Endothelial cell (in vitro differentiated cells): Measurements from ENCODE around the gene NCR2. TPM values are rescaled to one million over a fixed set of nuclear protein-coding genes. Genes with fewer than 3 reads are reported as not detected.

ENCODE experiments used
- DNase-seq: peaks from one replicate; pipeline ENCODE4 v3.0.0; 2021; ENCODE audit warnings: low spot score
- H3K27ac Mint-ChIP-seq: one replicate; pipeline ENCODE4 v1.8.0; 2021; ENCODE audit warnings: mixed read lengths, inconsistent platforms; ENCODE audit not compliant: unreplicated experiment
- H3K27me3 Mint-ChIP-seq: one replicate; pipeline ENCODE4 v1.8.0; 2021; ENCODE audit warnings: mild to moderate bottlenecking, moderate library complexity, mixed read lengths, inconsistent platforms; ENCODE audit not compliant: unreplicated experiment
- H3K36me3 Mint-ChIP-seq: one replicate; pipeline ENCODE4 v1.8.0; 2021; ENCODE audit warnings: mild to moderate bottlenecking, low read depth, mixed read lengths, inconsistent platforms; ENCODE audit not compliant: unreplicated experiment
- H3K4me1 Mint-ChIP-seq: one replicate; pipeline ENCODE4 v1.8.0; 2021; ENCODE audit warnings: mild to moderate bottlenecking, mixed read lengths, inconsistent platforms; ENCODE audit not compliant: unreplicated experiment
- H3K4me3 Mint-ChIP-seq: one replicate; pipeline ENCODE4 v1.8.0; 2021; ENCODE audit warnings: mild to moderate bottlenecking, mixed read lengths, inconsistent platforms; ENCODE audit not compliant: unreplicated experiment
- H3K9me3 Mint-ChIP-seq: one replicate; pipeline ENCODE4 v1.8.0; 2021; ENCODE audit warnings: mixed read lengths, inconsistent platforms; ENCODE audit not compliant: unreplicated experiment
- total RNA-seq: library from RNA; stranded (reverse); fragmentation: NEBNext Ultra II Directional; extraction: Animal tissue kit (Norgen Biotek cat#: 25700); gene quantifications from one replicate; pipeline ENCODE4 v1.2.1, GENCODE V29; 2021; ENCODE audit not compliant: unreplicated experiment
- TF ChIP-seq, protein P1 (sequence below): fragments of 200-600 bp; sonication (generic); IDR thresholded peaks from one replicate; pipeline ENCODE4 v1.5.0; 2021; ENCODE audit warnings: antibody characterized with exemption; ENCODE audit not compliant: unreplicated experiment

Gene NCR2
- total RNA-seq, 1 donor from 2014 or later = not detected

GRCh38 chr6:41386594-41386993, 51.2 kb downstream of the NCR2 start:
- TF ChIP-seq, protein P1, sequence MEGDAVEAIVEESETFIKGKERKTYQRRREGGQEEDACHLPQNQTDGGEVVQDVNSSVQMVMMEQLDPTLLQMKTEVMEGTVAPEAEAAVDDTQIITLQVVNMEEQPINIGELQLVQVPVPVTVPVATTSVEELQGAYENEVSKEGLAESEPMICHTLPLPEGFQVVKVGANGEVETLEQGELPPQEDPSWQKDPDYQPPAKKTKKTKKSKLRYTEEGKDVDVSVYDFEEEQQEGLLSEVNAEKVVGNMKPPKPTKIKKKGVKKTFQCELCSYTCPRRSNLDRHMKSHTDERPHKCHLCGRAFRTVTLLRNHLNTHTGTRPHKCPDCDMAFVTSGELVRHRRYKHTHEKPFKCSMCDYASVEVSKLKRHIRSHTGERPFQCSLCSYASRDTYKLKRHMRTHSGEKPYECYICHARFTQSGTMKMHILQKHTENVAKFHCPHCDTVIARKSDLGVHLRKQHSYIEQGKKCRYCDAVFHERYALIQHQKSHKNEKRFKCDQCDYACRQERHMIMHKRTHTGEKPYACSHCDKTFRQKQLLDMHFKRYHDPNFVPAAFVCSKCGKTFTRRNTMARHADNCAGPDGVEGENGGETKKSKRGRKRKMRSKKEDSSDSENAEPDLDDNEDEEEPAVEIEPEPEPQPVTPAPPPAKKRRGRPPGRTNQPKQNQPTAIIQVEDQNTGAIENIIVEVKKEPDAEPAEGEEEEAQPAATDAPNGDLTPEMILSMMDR = no peak
- Mint-ChIP-seq H3K4me3 (no peak overlapping the region), H3K27ac (no peak overlapping the region), H3K4me1 (no peaks in the 10 kb centered on the region), H3K36me3 (peaks cover 4% of the 10 kb centered on the region), H3K27me3 (peaks cover 12% of the 10 kb centered on the region), H3K9me3 (no peaks in the 10 kb centered on the region)
- no peak for DNase-seq

DNA sequence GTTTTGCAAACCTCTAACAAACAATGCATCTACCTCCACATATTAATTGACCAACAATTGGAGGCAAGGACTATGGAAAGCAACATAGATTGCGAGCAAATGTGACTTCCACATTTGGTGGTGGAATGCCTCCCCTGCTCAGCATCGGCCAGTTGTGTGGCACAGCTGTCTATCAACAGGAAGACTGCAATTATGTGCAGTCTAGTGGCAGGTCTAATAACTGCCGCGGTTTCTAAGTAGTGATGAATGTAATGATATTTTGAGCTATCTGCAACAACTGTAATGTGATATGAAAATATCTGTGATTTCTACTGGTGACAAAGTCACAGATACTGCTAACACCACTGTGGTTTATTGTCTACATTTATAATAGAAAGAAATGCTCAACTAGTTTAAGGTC, 56.8 kb downstream of the NCR2 start:
- TF ChIP-seq, protein P1 = no peak
- H3K27ac Mint-ChIP-seq = no peak overlapping the region

GRCh38 chr6:41396335-41396734, 60.9 kb downstream of the NCR2 start:
- no peak for DNase-seq
- H3K27ac Mint-ChIP-seq = no peak overlapping the region
- peaks cover 3% of the 10 kb centered on the region for H3K4me1 Mint-ChIP-seq
- H3K27me3 Mint-ChIP-seq = peaks cover 6% of the 10 kb centered on the region
- no peaks in the 10 kb centered on the region for H3K9me3 Mint-ChIP-seq
- TF ChIP-seq, protein P1 = no peak
- H3K36me3 Mint-ChIP-seq = no peaks in the 10 kb centered on the region
- H3K4me3 Mint-ChIP-seq = no peak overlapping the region

More for the DNA sequence above, 56.8 kb downstream of the NCR2 start:
- Mint-ChIP-seq H3K27me3 (peaks cover 9% of the 10 kb centered on the region), H3K4me1 (peaks cover 3% of the 10 kb centered on the region), H3K4me3 (no peak overlapping the region), H3K9me3 (no peaks in the 10 kb centered on the region), H3K36me3 (no peaks in the 10 kb centered on the region)
- DNase-seq = no peak

DNA sequence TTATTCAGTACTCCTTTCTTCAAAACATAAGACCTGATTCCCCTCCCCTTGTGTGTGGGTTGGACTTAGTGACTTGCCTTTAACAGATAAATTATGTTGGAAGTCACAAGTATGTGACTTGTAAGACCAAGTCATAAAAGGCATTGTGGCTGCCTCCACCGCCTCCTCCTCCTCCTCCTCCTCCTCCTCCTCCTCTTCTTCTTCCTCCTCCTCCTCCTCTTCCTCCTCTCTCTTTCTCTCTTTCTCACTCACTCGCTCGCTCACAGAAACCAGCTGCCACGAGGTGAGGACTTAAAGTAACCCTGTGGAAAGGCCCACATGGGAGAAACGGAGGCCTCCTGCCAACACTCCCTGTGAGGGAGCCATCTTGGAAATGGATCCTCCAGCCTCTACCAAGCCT, 64.0 kb downstream of the NCR2 start:
- H3K27me3 Mint-ChIP-seq = peaks cover 9% of the 10 kb centered on the region
- no peaks in the 10 kb centered on the region for H3K36me3 Mint-ChIP-seq
- TF ChIP-seq, protein P1 = no peak
- H3K4me3 Mint-ChIP-seq = no peak overlapping the region
- H3K27ac Mint-ChIP-seq = no peak overlapping the region
- DNase-seq = no peak
- H3K9me3 Mint-ChIP-seq = no peaks in the 10 kb centered on the region
- H3K4me1 Mint-ChIP-seq = peaks cover 3% of the 10 kb centered on the region

Other genes starting within 250 kb of the NCR2 start
- 2.3 TPM for gene TREML1, start 181.3 kb upstream of the NCR2 start, total RNA-seq
- not detected for gene TREM2, start 172.5 kb upstream of the NCR2 start, total RNA-seq
- 0.10 TPM for gene TREML2, start 134.5 kb upstream of the NCR2 start, total RNA-seq
- gene TREML4, start 107.3 kb upstream of the NCR2 start, total RNA-seq = 0.15 TPM
- gene TREM1, start 48.9 kb upstream of the NCR2 start, total RNA-seq = 0.38 TPM
- 32.5 TPM for gene FOXP4, start 210.8 kb downstream of the NCR2 start, total RNA-seq